Activated T-cell treated with anti-CD3 and anti-CD28 coated beads, Interleukin-2, amount 50 U/mL, for 4 hours (primary cell): ENCODE data around the gene SELENOV. TPM values are rescaled to one million over a fixed set of nuclear protein-coding genes. Genes with fewer than 3 reads are reported as not detected.
"Not testable (repeated sequence)": the region's sequence is repeated elsewhere in the genome, so short reads cannot be mapped to it uniquely, and the experiment has no call there.

Experiments
- ATAC-seq, 2 donors: fragments of 200-7000 bp; cut with Tn5 transposase; one replicate each; pipeline ENCODE4 v1.10.0; 2021
- DNase-seq: peaks from one replicate; pipeline ENCODE4 v3.0.0-alpha.2; 2020
- H3K27me3 Mint-ChIP-seq: one replicate; pipeline ENCODE4 v1.8.0; 2021; ENCODE audit warnings: low read depth, mixed read lengths
- H3K36me3 Mint-ChIP-seq: one replicate; pipeline ENCODE4 v1.8.0; 2022; ENCODE audit warnings: mixed read lengths; ENCODE audit not compliant: insufficient read depth
- H3K4me1 Mint-ChIP-seq: one replicate; pipeline ENCODE4 v1.8.0; 2021; ENCODE audit warnings: low read depth, mixed read lengths
- H3K4me3 Mint-ChIP-seq: one replicate; pipeline ENCODE4 v1.8.0; 2021; ENCODE audit warnings: mild to moderate bottlenecking, moderate library complexity, mixed read lengths
- H3K9me3 Mint-ChIP-seq: one replicate; pipeline ENCODE4 v1.8.0; 2021; ENCODE audit warnings: mixed read lengths
- total RNA-seq, 3 donors: library from RNA; stranded (reverse); gene quantifications; one replicate each; pipeline ENCODE4 v1.2.1, GENCODE V29; 2021

SELENOV gene, protein sequence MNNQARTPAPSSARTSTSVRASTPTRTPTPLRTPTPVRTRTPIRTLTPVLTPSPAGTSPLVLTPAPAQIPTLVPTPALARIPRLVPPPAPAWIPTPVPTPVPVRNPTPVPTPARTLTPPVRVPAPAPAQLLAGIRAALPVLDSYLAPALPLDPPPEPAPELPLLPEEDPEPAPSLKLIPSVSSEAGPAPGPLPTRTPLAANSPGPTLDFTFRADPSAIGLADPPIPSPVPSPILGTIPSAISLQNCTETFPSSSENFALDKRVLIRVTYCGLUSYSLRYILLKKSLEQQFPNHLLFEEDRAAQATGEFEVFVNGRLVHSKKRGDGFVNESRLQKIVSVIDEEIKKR
- not detected for total RNA-seq

DNA sequence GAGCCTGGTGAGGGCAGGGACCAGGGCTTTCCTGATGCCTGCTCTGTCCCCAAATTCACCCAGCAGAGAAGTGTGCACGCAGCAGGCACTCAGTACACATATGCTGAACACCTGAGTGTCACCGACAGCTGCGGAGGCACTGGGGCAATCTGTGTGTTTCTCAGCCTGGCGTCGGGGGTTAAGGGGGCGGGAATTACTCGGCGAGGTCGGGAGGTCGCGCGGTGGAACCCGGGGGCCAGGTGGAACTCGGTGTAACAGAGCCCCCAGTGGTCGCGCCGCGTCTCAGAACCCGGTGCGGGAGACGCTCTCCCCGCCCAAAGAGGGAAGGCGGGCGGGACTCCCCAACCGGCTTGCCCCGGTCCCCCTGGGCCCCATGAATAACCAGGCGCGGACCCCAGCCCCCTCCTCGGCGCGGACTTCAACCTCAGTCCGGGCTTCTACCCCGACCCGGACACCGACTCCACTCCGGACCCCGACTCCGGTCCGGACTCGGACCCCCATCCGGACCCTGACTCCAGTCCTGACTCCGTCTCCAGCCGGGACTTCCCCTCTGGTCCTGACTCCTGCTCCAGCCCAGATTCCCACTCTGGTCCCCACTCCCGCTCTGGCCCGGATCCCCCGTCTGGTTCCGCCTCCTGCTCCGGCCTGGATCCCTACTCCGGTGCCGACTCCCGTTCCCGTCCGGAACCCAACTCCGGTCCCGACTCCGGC is at the start of gene SELENOV:
SELENOV (plus strand) TSS at position 300 of the 711 bp plus-strand sequence; CDS start at position 374, 74 bp downstream.
- H3K36me3 Mint-ChIP-seq: peaks cover 2% of the 10 kb centered on the region
- H3K4me3 Mint-ChIP-seq: peak within 1 kb of the TSS; percentile 70
- ATAC-seq (peak; percentile 74 to 78), DNase-seq (no peak)
- peaks cover 58% of the 10 kb centered on the region for H3K27me3 Mint-ChIP-seq
- H3K4me1 Mint-ChIP-seq: peaks cover 12% of the 10 kb centered on the region
- H3K9me3 Mint-ChIP-seq: no peaks in the 10 kb centered on the region

DNA sequence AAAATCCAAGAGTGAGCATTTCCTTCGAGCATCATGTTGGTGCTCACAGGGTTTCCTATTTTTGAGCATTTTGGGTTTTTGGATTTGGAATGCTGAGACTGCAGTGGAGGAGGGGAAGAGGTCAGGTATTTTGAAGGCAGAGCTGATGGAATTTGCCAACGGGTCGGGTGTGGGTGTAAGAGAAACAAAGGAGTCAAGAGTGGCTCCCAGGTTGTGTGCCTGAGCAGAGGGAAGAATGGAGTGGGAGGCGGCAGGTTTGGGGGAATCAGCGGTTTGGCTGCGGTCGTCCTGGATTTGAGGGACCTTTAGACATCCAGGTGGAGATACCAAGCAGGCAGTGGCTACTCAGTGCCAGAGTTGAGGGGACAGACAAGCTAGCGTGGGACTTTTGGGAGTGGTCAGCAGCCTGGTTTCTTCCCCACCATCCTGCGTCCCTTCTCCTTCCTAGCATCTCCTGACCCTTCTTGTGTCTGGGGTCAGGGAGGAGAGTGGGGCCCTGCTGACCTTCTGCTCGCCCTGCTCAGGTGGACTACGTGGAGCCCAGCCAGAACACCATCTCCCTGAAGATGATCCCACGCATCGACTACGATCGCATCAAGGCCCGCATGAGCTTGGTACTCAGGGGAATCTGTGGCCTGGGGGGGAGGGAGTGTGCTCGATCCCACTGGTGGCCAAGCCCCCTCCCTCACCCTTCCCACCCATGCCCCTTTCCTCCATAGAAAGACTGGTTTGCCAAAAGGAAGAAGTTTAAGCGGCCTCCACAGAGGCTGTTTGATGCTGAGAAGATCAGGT is 48.8 kb upstream of the SELENOV start:
- Mint-ChIP-seq H3K27me3 (no peaks in the 10 kb centered on the region), H3K9me3 (no peaks in the 10 kb centered on the region), H3K4me3 (no peak overlapping the region), H3K4me1 (peaks cover 8% of the 10 kb centered on the region), H3K36me3 (peaks cover 52% of the 10 kb centered on the region)
- ATAC-seq (no peak), DNase-seq (no peak)

DNA sequence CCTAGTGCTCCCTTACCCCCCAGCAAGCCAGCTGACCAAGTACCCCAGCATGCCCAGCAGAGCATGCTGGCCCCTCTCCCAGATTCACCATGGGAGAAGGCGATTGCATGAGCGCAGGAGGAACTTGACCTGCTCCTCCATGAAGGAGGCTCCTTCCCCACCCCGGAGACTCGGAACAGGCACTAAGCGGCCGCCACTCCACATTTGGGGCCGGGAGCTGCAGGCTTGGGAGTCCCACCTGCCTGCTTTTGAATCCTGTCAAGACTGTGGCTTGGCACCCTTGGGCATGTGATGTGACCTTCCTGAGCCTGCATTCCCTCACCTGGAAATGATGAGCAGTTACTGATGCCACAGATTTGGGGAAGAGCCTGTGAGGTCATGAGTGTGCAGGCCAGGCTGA is 47.0 kb upstream of the SELENOV start:
- no peak for DNase-seq
- Mint-ChIP-seq H3K4me3 (no peak overlapping the region), H3K4me1 (peaks cover 10% of the 10 kb centered on the region), H3K9me3 (no peaks in the 10 kb centered on the region), H3K27me3 (no peaks in the 10 kb centered on the region), H3K36me3 (peaks cover 57% of the 10 kb centered on the region)
- ATAC-seq: no peak

DNA sequence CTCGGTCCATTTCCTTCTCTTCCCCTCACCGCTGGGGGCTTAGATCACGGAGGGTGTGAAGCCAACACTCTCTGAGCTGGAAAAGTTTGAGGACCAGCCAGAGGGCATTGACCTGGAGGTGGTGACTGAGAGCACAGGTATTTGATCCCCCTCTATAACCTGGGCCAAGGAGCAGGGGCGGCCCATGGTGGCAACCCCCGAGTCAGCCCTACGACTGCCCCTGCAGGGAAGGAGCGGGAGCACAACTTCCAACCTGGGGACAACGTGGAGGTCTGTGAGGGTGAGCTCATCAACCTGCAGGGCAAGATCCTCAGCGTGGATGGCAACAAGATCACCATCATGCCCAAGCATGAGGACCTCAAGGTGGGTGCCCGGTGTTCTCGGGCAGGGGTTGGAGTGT is 45.9 kb upstream of the SELENOV start:
- Mint-ChIP-seq H3K4me1 (peaks cover 10% of the 10 kb centered on the region), H3K9me3 (no peaks in the 10 kb centered on the region), H3K27me3 (no peaks in the 10 kb centered on the region), H3K36me3 (peaks cover 57% of the 10 kb centered on the region), H3K4me3 (no peak overlapping the region)
- no peak for DNase-seq
- no peak for ATAC-seq

DNA sequence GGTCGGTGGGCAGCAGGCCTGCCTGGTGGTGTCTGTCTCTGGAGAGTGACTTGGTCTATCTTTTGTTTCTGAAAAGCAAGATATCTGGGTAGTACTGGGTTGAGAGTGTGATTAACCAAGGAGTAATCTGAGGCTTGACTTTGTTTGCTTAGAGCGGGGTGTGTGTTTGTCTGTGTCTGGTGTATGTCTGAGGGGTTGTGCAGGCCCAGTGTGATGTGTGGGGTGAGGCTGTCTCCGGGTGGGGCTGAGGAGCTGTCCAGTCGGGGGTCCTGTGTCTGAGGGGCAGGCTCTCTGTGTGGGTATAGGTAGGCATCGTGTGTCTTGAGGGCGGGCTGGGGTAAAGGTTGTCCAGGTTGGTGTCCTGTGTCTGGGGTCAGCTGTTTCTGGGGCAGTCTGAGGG is 45.4 kb upstream of the SELENOV start:
- H3K4me3 Mint-ChIP-seq: no peak overlapping the region
- no peaks in the 10 kb centered on the region for H3K27me3 Mint-ChIP-seq
- ATAC-seq (no peak), DNase-seq (no peak)
- H3K9me3 Mint-ChIP-seq: no peaks in the 10 kb centered on the region
- H3K4me1 Mint-ChIP-seq: peaks cover 10% of the 10 kb centered on the region
- peaks cover 59% of the 10 kb centered on the region for H3K36me3 Mint-ChIP-seq

DNA sequence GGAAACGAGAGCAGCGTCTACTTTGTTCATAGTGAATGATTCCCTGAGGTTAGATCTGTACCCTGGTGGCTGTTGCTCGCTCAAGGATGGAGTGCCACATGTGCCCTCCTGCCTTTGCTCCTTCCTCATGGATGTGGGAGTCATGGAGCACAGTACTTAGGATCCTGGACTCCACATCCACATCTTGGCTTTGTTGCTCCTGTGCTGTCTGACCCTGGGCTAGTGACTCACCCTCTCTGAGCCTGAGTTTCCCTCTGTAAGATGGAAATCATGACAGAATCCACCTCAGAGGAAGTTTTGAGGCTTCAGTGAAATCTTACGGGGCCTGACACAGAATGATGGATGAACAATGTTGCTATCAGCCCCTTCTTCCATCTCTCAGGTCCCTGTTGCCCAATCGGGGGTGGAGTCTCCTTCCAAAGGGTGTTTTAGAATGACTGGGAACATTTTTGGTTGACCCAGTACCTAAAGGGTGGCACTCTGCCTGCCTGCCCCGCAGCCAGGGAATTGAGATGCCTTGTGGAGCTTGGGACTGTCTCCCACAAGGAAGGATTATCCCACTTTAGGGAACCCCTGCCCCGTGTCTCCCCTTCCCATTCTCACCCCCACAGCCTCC is 44.1 kb upstream of the SELENOV start:
- Mint-ChIP-seq H3K4me3 (no peak overlapping the region), H3K27me3 (no peaks in the 10 kb centered on the region), H3K9me3 (no peaks in the 10 kb centered on the region), H3K36me3 (peaks cover 57% of the 10 kb centered on the region), H3K4me1 (peaks cover 10% of the 10 kb centered on the region)
- ATAC-seq (peak; percentile 23 to 36), DNase-seq (no peak)

DNA sequence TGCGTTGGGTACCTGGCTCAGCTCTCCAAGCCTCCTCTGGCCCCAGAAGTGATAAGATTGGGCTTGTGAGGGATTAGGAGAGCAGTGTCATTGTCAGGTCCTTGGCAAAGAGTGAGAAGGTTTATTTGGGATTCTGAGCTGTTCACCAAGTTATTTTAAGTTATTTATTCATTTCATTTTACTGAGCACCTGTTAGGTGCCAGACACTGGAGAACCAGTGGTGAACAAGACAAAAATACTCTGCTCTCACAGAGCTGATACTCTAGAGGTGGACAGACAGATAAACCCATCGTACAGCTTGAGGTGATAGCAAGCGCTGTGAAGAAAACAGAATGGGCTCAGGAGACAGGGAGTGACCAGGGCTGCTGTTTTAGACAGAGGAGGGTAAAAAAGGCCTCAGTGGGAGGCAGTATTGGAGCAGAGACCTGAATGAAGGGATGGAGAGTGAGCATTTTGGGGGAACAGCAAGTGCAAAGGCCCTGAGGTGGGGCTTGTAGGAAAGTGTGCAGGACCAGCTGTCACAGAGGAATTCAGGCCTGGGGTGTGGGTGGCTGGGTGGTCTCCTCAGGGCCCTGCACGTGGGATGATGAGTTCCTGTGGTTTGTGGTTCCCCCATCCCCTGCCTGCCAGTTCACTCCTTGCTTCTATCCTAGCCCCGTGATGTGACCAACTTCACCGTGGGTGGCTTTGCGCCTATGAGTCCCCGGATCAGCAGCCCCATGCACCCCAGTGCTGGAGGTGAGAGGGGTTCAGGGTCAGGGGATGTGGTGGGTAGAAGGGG is 43.0 kb upstream of the SELENOV start:
- DNase-seq (no peak), ATAC-seq (no peak)
- H3K9me3 Mint-ChIP-seq: no peaks in the 10 kb centered on the region
- no peaks in the 10 kb centered on the region for H3K27me3 Mint-ChIP-seq
- peaks cover 54% of the 10 kb centered on the region for H3K36me3 Mint-ChIP-seq
- H3K4me3 Mint-ChIP-seq: no peak overlapping the region
- H3K4me1 Mint-ChIP-seq: peaks cover 10% of the 10 kb centered on the region

DNA sequence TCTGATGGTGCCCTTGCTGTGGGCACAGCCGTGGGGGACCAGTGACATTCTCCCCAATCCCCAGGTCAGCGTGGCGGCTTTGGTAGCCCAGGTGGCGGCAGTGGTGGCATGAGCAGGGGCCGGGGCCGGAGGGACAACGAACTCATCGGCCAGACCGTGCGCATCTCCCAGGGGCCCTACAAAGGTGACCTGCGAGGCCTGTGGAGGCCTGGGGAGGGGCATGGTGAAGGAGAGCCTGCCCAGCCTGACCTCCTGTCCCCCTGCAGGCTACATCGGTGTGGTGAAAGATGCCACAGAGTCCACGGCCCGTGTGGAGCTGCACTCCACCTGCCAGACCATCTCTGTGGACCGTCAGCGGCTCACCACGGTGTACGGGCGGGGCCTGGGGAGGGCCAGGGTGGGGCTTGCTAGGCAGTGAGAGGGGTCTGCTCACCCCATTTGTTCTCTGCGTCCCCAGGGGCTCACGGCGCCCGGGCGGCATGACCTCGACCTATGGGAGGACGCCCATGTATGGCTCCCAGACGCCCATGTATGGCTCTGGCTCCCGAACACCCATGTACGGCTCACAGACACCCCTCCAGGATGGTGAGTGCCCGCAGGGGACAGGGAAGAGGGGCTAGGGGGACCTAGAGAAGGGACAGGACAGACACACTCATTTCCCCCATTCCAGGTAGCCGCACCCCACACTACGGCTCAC is 42.0 kb upstream of the SELENOV start:
- no peaks in the 10 kb centered on the region for H3K9me3 Mint-ChIP-seq
- H3K4me3 Mint-ChIP-seq: no peak overlapping the region
- ATAC-seq: no peak
- no peak for DNase-seq
- peaks cover 10% of the 10 kb centered on the region for H3K4me1 Mint-ChIP-seq
- no peaks in the 10 kb centered on the region for H3K27me3 Mint-ChIP-seq
- peaks cover 49% of the 10 kb centered on the region for H3K36me3 Mint-ChIP-seq

DNA sequence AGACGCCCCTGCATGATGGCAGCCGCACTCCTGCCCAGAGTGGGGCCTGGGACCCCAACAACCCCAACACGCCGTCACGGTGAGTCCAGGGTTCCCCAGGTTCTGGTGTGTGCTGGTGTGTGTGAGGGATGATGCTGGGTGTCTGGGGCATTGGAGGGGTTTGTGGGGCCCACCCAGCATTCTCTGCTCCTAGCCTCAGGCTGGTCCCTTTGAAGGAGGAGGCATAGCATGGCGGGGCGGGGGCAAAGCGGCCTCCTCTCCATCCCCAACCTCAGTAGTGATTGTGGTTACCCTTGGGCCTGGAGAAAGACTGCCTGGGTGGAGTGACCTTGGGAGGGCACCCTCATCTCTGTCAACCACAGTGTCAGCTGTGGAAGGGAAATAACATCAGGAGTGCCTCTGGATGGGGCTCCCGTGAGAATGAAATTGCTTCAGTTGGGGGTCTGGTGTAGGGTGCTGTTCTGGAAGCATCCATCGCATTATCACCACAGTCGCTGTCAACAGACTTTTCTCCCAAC is 41.4 kb upstream of the SELENOV start:
- no peak overlapping the region for H3K4me3 Mint-ChIP-seq
- H3K27me3 Mint-ChIP-seq: no peaks in the 10 kb centered on the region
- ATAC-seq (no peak), DNase-seq (no peak)
- H3K9me3 Mint-ChIP-seq: no peaks in the 10 kb centered on the region
- H3K36me3 Mint-ChIP-seq: peaks cover 44% of the 10 kb centered on the region
- H3K4me1 Mint-ChIP-seq: peaks cover 10% of the 10 kb centered on the region

DNA sequence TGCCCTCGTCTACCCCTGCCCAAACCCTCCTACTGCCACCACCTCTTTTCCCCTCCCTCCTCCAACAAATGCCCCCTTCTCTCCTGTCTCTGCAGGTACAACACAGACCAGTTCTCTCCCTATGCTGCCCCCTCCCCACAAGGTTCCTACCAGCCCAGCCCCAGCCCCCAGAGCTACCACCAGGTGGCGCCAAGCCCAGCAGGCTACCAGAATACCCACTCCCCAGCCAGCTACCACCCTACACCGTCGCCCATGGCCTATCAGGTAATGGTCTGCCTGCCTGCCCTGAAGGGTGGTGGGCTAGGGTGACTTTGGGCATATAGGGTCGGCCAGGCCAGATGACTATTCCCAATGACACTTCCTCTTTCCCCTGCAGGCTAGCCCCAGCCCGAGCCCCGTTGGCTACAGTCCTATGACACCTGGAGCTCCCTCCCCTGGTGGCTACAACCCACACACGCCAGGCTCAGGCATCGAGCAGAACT is 40.8 kb upstream of the SELENOV start:
- Mint-ChIP-seq H3K36me3 (peaks cover 40% of the 10 kb centered on the region), H3K9me3 (no peaks in the 10 kb centered on the region), H3K4me3 (no peak overlapping the region), H3K4me1 (peaks cover 10% of the 10 kb centered on the region), H3K27me3 (no peaks in the 10 kb centered on the region)
- DNase-seq (peak; percentile 73), ATAC-seq (peak; percentile 74 to 81)

DNA sequence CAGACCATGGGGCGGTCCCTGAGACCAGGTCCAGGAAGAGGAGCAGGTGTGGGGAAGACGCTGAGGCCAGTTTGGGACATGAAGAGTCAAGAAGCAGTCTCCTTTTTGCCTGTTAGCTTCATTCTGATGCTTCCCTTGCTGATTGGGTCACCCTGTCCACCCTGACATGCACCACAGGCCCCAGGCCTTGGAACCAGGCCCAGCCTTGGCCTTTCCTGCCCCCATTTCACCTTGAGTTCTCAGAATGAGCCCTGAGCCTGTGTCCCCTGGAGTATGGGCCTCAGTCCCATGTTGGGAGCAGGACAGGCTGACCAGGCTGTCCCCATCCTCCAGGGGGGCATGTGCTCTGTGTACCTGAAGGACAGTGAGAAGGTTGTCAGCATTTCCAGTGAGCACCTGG is 39.2 kb upstream of the SELENOV start:
- ATAC-seq: no peak
- Mint-ChIP-seq H3K4me1 (peaks cover 14% of the 10 kb centered on the region), H3K4me3 (no peak overlapping the region), H3K27me3 (no peaks in the 10 kb centered on the region), H3K9me3 (no peaks in the 10 kb centered on the region), H3K36me3 (peaks cover 24% of the 10 kb centered on the region)
- no peak for DNase-seq

DNA sequence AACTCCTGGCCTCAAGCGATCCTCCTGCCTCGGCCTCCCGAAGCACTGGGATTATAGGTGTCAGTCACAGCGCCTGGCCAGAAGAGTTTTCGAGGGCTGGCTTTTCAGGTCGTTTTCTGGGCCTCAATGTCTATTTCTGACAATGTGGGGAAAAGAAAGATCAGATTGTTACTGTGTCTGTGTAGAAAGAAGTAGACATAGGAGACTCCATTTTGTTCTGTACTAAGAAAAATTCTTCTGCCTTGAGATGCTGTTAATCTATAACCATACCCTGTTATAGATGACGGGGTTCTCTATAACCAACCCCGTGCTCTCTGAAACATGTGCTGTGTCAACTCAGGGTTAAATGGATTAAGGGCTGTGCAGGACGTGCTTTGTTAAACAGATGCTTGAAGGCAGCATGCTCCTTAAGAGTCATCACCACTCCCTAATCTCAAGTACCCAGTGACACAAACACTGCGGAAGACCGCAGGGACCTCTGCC is 35.6 kb upstream of the SELENOV start:
- H3K9me3 Mint-ChIP-seq, DNase-seq, ATAC-seq, H3K27me3 Mint-ChIP-seq: not testable (repeated sequence)
- peaks cover 17% of the 10 kb centered on the region for H3K36me3 Mint-ChIP-seq
- H3K4me3 Mint-ChIP-seq: peak overlapping the region; percentile 89
- peaks cover 24% of the 10 kb centered on the region for H3K4me1 Mint-ChIP-seq

DNA sequence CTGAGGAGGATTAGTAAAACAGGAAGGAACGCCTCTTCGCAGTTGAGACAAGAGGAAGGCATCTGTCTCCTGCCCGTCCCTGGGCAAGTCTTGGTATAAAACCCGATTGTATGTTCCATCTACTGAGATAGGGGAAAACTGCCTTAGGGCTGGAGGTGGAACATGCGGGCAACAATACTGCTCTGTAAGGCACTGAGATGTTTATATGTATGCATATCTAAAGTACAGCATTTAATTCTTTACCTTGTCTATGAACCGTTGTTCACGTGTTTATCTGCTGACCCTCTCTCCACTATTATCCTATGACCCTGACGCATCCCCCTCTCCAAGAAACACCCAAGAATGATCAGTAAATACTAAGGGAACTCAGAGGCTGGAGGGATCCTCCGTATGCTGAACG is 35.0 kb upstream of the SELENOV start:
- Mint-ChIP-seq H3K27me3 (no peaks in the 10 kb centered on the region), H3K4me3 (peak overlapping the region; percentile 89), H3K9me3 (no peaks in the 10 kb centered on the region), H3K4me1 (peaks cover 24% of the 10 kb centered on the region), H3K36me3 (peaks cover 11% of the 10 kb centered on the region)
- ATAC-seq: no peak
- no peak for DNase-seq
